Measurements from ENCODE around the gene SYNPO.

- TF ChIP-seq CTCF (conservative IDR thresholded peaks at IDR 0.05) (no peak), ZFX (IDR thresholded peaks at IDR 0.05) (no peak)
Observed at GRCh38 chr5:150626853-150627276, 13.6 kb upstream of the SYNPO start.
